ENCODE measurements around the gene LEPROT. TPM values are rescaled to one million over a fixed set of nuclear protein-coding genes. Genes with fewer than 3 reads are reported as not detected.

Gene LEPROT
- total RNA-seq, 1 experiment from 2014 or later, result 68.7 TPM

Other genes with a start within 250 kb of the LEPROT start
- gene DNAJC6, start 111.1 kb upstream of the LEPROT start, total RNA-seq (2022), result 2.9 and 3.1 TPM in 2 replicates
- 2.1 and 3.5 TPM in 2 replicates for gene LEPR, start within 50 bp of the LEPROT start, total RNA-seq (2022)

All from Calu3 (cell line).